ENCODE measurements around the gene MATN4. TPM values are rescaled to one million over a fixed set of nuclear protein-coding genes. Genes with fewer than 3 reads are reported as not detected.

The MATN4 gene
- total RNA-seq, 1 donor from 2014 or later, result not detected

DNA sequence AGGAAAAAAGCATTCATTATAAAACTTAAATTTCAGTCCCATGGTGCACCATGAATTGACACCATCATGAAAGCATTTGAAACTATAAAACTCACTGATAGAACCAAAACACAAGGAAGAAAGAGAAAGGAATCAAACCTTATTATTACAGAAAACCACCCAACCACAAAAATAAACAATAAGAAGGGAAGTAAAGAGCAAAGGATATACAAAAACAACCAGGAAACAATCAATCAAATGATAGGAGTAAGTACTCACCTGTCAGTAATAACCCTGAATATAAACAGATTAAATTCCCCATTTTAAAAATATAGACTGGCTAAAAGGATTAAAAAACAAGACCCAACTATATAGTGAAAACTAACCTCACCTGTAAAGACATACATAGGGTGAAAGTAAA lies 59.5 kb downstream of the MATN4 start:
- H3K27me3 ChIP-seq (ENCODE audit: low read depth), result peaks cover 97% of the 10 kb centered on the region

GRCh38 chr20:45247865-45248264 lies 60.2 kb downstream of the MATN4 start:
- no peaks in the 10 kb centered on the region for H3K4me1 ChIP-seq
- no peak for TF ChIP-seq CTCF (IDR thresholded peaks at IDR 0.05; ENCODE audit: borderline replicate concordance)
- H3K36me3 ChIP-seq, result no peaks in the 10 kb centered on the region
- peaks cover 97% of the 10 kb centered on the region for H3K27me3 ChIP-seq (ENCODE audit: low read depth)
- H3K27ac ChIP-seq (replicated peaks), result no peak overlapping the region
- no peaks in the 10 kb centered on the region for H3K9me3 ChIP-seq (replicated peaks)
- no peak overlapping the region for H3K4me3 ChIP-seq
- intact Hi-C loops (cut with micrococcal nuclease), result no loop called here
- no peak for DNase-seq

More for the DNA sequence above, 59.5 kb downstream of the MATN4 start:
- Histone ChIP-seq H3K9me3 (replicated peaks) (no peaks in the 10 kb centered on the region), H3K27ac (replicated peaks) (no peak overlapping the region), H3K4me1 (no peaks in the 10 kb centered on the region), H3K4me3 (no peak overlapping the region), H3K36me3 (no peaks in the 10 kb centered on the region)
- intact Hi-C loops (cut with micrococcal nuclease), result no loop called here
- TF ChIP-seq CTCF (IDR thresholded peaks at IDR 0.05; ENCODE audit: borderline replicate concordance), result no peak
- DNase-seq, result no peak

- no peak for TF ChIP-seq CTCF (IDR thresholded peaks at IDR 0.05; ENCODE audit: borderline replicate concordance)
- Histone ChIP-seq H3K4me3 (no peak overlapping the region), H3K27me3 (ENCODE audit: low read depth) (peaks cover 95% of the 10 kb centered on the region), H3K9me3 (replicated peaks) (no peaks in the 10 kb centered on the region), H3K4me1 (no peaks in the 10 kb centered on the region), H3K36me3 (no peaks in the 10 kb centered on the region), H3K27ac (replicated peaks) (no peak overlapping the region)
- DNase-seq, result no peak
- intact Hi-C loops (cut with micrococcal nuclease), result no loop called here
Measured at GRCh38 chr20:45246109-45246508, 62.0 kb downstream of the MATN4 start.

Other genes starting within 250 kb of the MATN4 start
- gene KCNS1, start 207.2 kb downstream of the MATN4 start, total RNA-seq, result 0.14 TPM
- not detected for gene WFDC5, start 193.1 kb downstream of the MATN4 start, total RNA-seq
- not detected for gene WFDC12, start 183.8 kb downstream of the MATN4 start, total RNA-seq
- not detected for gene PI3, start 133.4 kb downstream of the MATN4 start, total RNA-seq
- gene SEMG1, start 101.3 kb downstream of the MATN4 start, total RNA-seq, result not detected
- not detected for gene SEMG2, start 86.9 kb downstream of the MATN4 start, total RNA-seq
- 1.8 TPM for gene SLPI, start 53.7 kb downstream of the MATN4 start, total RNA-seq
- not detected for gene RBPJL, start 1.5 kb downstream of the MATN4 start, total RNA-seq
- gene SDC4, start 40.1 kb upstream of the MATN4 start, total RNA-seq, result 77.4 TPM
- 20.8 TPM for gene SYS1, start 54.9 kb upstream of the MATN4 start, total RNA-seq
- 0.80 TPM for gene TP53TG5, start 70.0 kb upstream of the MATN4 start, total RNA-seq
- gene DBNDD2, start 100.0 kb upstream of the MATN4 start, total RNA-seq, result 362 TPM
- gene PIGT, start 107.8 kb upstream of the MATN4 start, total RNA-seq, result 126 TPM
- gene WFDC2, start 161.5 kb upstream of the MATN4 start, total RNA-seq, result not detected
- not detected for gene SPINT3, start 207.3 kb upstream of the MATN4 start, total RNA-seq
- gene WFDC6, start 231.2 kb upstream of the MATN4 start, total RNA-seq, result not detected
- not detected for gene EPPIN, start 239.1 kb upstream of the MATN4 start, total RNA-seq